ENCODE data around the gene UGT1A8. TPM values are rescaled to one million over a fixed set of nuclear protein-coding genes. Genes with fewer than 3 reads are reported as not detected.
"Not testable (repeated sequence)": the region's sequence is repeated elsewhere in the genome, so short reads cannot be mapped to it uniquely, and the experiment has no call there.

UGT1A8 gene
- total RNA-seq, 1 experiment from 2014 or later = not detected

DNA sequence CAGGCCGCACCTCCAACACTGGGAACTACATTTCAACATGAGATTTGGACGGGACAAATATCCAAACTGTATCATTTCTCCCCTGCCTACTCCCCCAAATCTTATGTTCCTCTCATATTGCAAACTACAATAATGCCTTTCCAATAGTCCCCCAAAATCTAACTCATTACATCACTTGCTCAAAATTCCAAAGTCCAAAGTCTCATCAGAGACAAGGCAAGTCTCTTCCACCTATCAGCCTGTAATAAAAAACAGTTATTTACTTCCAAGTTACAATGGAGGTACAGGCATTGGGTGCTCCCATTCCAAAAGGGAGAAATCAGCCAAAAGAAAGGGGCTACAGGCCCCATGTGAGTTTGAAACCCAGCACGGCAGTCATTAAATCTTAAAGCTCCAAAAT, 12.6 kb upstream of the UGT1A8 start:
- H3K27me3 ChIP-seq (ENCODE audit: control insufficient read depth, insufficient read depth, low read length) = no peaks in the 10 kb centered on the region
- DNase-seq = no peak
- H3K36me3 ChIP-seq (replicated peaks; ENCODE audit: control insufficient read depth, insufficient read depth, low read length) = no peaks in the 10 kb centered on the region
- H3K4me3 ChIP-seq (ENCODE audit: insufficient read depth, low read depth, low read length) = no peak overlapping the region

DNA sequence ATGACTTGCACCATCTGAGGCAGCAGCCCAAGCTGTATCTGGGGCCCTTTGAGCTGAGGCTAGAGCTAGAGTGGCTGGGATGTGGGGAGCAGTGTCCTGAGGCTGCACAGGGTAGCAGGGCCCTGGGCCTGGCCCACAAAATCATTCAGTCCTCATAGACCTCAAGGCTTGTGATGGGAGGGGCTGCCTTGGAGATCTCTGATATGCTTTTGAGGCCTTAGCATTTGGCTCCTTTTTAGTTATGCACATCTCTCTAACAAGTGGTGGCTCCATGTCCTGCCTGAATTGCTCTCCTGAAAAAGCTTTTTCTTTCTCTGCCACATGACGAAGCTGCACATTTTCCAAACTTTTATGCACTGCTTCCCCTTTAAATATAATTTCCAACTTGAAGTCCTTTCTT, 11.8 kb upstream of the UGT1A8 start:
- DNase-seq = no peak
- Histone ChIP-seq H3K36me3 (replicated peaks; ENCODE audit: control insufficient read depth, insufficient read depth, low read length) (no peaks in the 10 kb centered on the region), H3K4me3 (ENCODE audit: insufficient read depth, low read depth, low read length) (no peak overlapping the region), H3K27me3 (ENCODE audit: control insufficient read depth, insufficient read depth, low read length) (no peaks in the 10 kb centered on the region)

DNA sequence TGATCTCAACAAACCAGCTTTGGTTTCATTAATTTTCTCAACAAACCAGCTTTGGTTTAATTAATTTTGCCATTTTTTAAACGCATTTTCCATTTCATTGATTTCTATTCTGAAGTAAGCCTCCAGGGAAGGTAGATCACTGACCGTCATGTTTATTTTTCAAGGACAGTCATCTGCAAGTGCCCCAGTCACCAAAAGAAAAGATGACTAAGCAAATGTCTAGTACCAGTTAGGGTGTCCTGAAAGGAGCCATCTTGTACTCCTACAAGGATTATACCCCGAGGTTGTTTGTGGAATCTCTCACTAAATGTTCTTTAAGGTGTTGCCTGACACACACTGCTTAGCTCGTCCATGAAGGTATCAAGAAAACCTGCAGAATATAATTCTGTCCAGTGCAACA, 6.1 kb upstream of the UGT1A8 start:
- no peak for DNase-seq
- H3K4me3 ChIP-seq (ENCODE audit: insufficient read depth, low read depth, low read length) = no peak overlapping the region
- no peaks in the 10 kb centered on the region for H3K27me3 ChIP-seq (ENCODE audit: control insufficient read depth, insufficient read depth, low read length)
- H3K36me3 ChIP-seq (replicated peaks; ENCODE audit: control insufficient read depth, insufficient read depth, low read length) = no peaks in the 10 kb centered on the region

DNA sequence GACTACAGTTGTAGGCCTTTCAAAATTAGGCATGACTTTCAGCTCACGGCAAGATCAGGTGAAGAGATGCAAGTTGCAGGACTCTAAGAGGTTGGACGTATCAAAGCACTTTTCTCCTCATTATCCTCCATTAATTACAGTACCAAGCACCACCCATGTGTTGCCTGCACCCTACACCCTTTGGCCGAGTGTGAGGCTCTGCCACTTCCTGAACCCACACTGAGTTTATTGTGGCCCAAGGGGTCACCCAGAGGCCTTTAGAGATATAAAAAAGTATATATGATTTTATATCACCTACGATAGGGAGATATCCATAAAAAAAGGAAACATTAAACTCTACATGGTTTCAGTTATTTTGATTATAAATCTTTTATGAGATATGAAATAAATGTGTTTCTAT, 2.8 kb downstream of the UGT1A8 start:
- H3K36me3 ChIP-seq (replicated peaks; ENCODE audit: control insufficient read depth, insufficient read depth, low read length) = no peaks in the 10 kb centered on the region

DNA sequence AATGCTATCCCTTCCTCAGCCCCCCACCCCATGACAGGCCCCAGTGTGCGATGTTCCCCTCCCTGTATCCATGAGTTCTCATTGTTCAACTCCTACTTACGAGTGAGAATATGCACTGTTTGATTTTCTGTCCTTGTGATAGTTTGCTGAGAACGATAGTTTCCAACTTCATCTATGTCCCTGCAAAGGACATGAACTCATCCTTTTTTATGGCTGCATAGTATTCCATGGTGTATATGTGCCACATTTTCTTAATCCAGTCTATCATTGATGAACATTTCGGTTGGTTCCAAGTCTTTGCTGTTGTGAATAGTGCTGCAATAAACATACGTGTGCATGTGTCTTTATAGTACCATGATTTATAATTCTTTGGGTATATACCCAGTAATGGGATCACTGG, 4.4 kb downstream of the UGT1A8 start:
- not testable (repeated sequence) for DNase-seq

More for the DNA sequence above, 2.8 kb downstream of the UGT1A8 start:
- H3K4me3 ChIP-seq (ENCODE audit: insufficient read depth, low read depth, low read length) = no peak overlapping the region
- no peak for DNase-seq
- no peaks in the 10 kb centered on the region for H3K27me3 ChIP-seq (ENCODE audit: control insufficient read depth, insufficient read depth, low read length)

DNA sequence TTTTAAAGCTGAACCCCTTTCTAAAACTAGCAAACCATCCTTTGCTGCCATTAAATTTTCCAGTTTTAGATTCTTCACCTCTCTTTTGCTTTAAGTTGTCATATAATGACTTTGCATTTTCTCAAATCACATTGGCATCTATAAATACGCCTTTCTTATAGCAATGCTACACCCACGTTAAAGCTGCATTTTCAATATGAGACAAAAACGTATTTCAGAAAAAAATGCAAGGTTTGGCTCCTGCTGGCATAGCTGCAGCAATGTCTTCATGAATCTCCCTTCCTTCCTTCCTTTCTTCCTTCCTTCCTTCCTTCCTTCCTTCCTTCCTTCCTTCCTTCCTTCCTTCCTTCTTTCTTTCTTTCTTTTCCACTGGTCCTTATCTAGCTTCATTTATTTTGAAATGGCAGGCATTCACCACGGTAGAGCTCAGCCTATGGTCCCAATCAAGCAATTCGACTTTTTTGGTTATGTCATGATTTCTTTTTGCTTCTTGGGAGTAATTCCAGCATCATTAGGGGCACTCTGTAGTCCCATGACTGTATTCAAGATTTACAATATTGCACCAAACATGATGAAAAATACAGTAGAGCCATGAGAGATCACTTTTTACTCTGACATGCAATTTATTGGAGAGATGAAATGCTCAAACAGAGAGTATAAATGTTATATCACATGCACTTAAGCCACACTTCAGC, 10.0 kb downstream of the UGT1A8 start:
- H3K27me3 ChIP-seq (ENCODE audit: control insufficient read depth, insufficient read depth, low read length) = no peaks in the 10 kb centered on the region
- DNase-seq = no peak

More for the DNA sequence above, 4.4 kb downstream of the UGT1A8 start:
- H3K36me3 ChIP-seq (replicated peaks; ENCODE audit: control insufficient read depth, insufficient read depth, low read length); H3K4me3 ChIP-seq (ENCODE audit: insufficient read depth, low read depth, low read length); H3K27me3 ChIP-seq (ENCODE audit: control insufficient read depth, insufficient read depth, low read length): not testable (repeated sequence)

DNA sequence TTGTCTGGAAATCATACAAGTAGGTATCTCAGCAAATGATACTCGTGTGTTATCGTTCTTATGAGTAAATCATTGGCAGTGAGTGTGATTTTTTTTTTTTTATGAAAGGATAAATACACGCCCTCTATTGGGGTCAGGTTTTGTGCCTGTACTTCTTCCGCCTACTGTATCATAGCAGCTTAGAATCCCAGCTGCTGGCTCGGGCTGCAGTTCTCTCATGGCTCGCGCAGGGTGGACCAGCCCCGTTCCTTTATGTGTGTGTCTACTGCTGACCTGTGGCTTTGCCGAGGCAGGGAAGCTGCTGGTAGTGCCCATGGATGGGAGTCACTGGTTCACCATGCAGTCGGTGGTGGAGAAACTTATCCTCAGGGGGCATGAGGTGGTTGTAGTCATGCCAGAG, 18.9 kb downstream of the UGT1A8 start, which contains the start of gene UGT1A10:
UGT1A10 (plus strand) TSS at position 143 of the 400 bp plus-strand sequence; CDS start at position 218, 75 bp downstream.
- not testable (repeated sequence) for DNase-seq; H3K27me3 ChIP-seq (ENCODE audit: control insufficient read depth, insufficient read depth, low read length); H3K4me3 ChIP-seq (ENCODE audit: insufficient read depth, low read depth, low read length); H3K36me3 ChIP-seq (replicated peaks; ENCODE audit: control insufficient read depth, insufficient read depth, low read length)

More for the DNA sequence above, 10.0 kb downstream of the UGT1A8 start:
- Histone ChIP-seq H3K36me3 (replicated peaks; ENCODE audit: control insufficient read depth, insufficient read depth, low read length) (no peaks in the 10 kb centered on the region), H3K4me3 (ENCODE audit: insufficient read depth, low read depth, low read length) (no peak overlapping the region)

DNA sequence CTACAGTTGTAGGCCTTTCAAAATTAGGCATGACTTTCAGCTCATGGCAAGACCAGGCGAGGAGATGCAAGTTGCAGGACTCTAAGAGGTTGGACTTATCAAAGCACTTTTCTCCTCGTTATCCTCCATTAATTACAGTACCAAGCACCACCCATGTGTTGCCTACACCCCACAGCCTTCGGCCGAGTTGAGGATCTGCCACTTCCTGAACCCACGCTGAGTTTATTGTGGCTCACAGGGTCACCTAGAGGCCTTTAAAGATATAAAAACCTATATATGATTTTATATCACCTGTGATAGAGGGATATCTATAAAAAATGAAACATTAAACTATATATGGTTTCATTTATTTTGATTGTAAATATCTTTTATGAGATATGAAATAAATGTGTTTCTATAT, 21.4 kb downstream of the UGT1A8 start:
- DNase-seq = no peak
- Histone ChIP-seq H3K4me3 (ENCODE audit: insufficient read depth, low read depth, low read length) (no peak overlapping the region), H3K36me3 (replicated peaks; ENCODE audit: control insufficient read depth, insufficient read depth, low read length) (no peaks in the 10 kb centered on the region), H3K27me3 (ENCODE audit: control insufficient read depth, insufficient read depth, low read length) (no peaks in the 10 kb centered on the region)

DNA sequence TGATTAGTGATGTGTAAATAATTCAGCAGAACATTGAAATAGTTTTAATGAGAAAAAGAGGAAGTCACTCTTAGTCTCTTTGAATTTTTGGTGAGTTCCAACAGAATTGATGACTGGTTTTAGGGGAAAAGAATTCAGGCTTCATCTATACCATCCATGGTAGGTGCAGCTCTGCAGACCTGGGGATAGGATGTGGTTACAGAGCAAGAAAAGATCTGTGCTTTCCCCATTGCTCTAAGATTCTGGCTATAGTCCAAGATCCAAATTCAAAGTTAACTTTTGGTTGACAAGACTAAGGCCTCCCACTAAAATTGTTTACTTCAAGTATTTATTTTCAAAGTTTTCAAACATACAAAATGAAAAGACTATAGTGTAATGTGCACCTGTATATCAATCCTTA, 22.4 kb downstream of the UGT1A8 start:
- H3K27me3 ChIP-seq (ENCODE audit: control insufficient read depth, insufficient read depth, low read length) = no peaks in the 10 kb centered on the region
- no peak for DNase-seq
- H3K4me3 ChIP-seq (ENCODE audit: insufficient read depth, low read depth, low read length) = no peak overlapping the region
- H3K36me3 ChIP-seq (replicated peaks; ENCODE audit: control insufficient read depth, insufficient read depth, low read length) = no peaks in the 10 kb centered on the region

DNA sequence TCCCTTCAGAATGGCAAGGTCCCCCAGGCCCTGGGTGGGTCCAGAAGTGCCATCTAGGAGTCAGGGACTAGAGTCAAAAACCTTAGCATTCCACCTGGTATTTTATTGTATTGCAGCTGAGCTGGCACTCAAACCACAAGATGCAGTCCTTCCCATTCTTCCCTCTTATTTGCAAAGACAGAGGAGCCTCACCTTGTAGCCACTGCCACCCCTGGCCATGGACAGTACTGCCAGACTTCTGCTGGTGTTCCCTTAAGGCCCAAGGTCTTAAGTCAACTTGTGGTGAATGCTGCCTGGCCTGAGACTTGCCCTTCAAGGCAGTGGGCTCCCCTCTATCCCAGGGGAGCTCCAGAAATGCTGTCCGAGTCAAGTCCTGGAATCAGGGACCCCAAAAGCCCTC, 25.7 kb downstream of the UGT1A8 start:
- peak; percentile 13 for DNase-seq
- no peak overlapping the region for H3K4me3 ChIP-seq (ENCODE audit: insufficient read depth, low read depth, low read length)
- H3K36me3 ChIP-seq (replicated peaks; ENCODE audit: control insufficient read depth, insufficient read depth, low read length) = no peaks in the 10 kb centered on the region
- H3K27me3 ChIP-seq (ENCODE audit: control insufficient read depth, insufficient read depth, low read length) = no peaks in the 10 kb centered on the region

DNA sequence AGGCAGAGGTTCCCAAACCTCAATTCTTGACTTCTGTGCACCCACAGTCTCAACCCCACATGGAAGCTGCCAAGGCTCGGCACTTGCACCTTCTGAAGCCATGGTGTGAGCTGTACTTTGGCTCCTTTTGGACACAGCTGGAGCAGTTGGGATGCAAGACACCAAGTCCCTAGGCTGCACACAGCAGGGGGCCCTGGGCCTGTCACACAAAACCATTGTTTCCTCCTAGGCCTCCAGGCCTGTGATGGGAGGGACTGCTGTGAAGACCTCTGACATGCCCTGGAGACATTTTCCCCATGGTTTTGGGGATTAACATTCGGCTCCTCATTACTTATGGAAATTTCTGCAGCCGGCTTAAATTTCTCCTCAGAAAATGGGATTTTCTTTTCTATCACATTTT, 28.6 kb downstream of the UGT1A8 start:
- not testable (repeated sequence) for H3K36me3 ChIP-seq (replicated peaks; ENCODE audit: control insufficient read depth, insufficient read depth, low read length); H3K27me3 ChIP-seq (ENCODE audit: control insufficient read depth, insufficient read depth, low read length); DNase-seq; H3K4me3 ChIP-seq (ENCODE audit: insufficient read depth, low read depth, low read length)

DNA sequence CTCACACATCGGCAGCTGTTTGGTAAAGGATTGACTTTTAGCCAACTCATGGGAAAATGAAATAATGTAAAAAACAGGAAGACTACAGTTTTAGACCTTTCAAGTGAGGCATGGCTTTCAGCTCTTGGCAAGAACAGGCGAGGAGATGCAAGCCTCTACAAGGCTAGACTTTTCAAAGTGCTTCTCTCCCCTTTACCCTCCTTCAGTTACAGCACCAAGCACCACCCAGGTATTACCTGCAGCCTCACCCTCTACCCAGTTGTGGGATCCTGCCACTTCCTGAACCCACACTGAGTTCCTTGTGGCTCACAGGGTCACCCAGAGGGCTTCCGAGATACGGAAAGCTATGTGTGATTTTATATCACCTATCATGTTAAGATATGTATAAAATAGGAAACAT, 33.5 kb downstream of the UGT1A8 start:
- Histone ChIP-seq H3K27me3 (ENCODE audit: control insufficient read depth, insufficient read depth, low read length) (no peaks in the 10 kb centered on the region), H3K36me3 (replicated peaks; ENCODE audit: control insufficient read depth, insufficient read depth, low read length) (no peaks in the 10 kb centered on the region), H3K4me3 (ENCODE audit: insufficient read depth, low read depth, low read length) (no peak overlapping the region)
- DNase-seq = no peak

DNA sequence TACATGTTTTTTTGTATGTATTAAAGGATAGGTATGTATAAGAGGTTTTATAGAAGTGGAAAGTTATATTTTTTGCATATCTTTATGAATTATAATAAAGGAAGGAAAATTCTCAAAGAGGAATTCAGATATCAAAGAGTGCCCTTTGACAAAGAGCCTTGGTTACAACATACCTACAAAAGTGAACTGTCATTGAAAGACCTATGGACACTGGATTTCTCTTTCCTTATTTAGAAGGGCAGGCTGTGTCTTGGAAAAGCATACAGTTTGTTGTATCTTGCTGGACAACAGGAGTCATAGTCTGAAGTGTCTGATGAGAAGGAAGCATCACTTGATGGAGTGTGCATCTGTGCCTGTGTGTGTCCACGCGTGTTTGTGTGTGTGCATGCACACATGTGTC, 34.0 kb downstream of the UGT1A8 start:
- no peak overlapping the region for H3K4me3 ChIP-seq (ENCODE audit: insufficient read depth, low read depth, low read length)
- H3K36me3 ChIP-seq (replicated peaks; ENCODE audit: control insufficient read depth, insufficient read depth, low read length) = no peaks in the 10 kb centered on the region
- DNase-seq = no peak
- no peaks in the 10 kb centered on the region for H3K27me3 ChIP-seq (ENCODE audit: control insufficient read depth, insufficient read depth, low read length)

DNA sequence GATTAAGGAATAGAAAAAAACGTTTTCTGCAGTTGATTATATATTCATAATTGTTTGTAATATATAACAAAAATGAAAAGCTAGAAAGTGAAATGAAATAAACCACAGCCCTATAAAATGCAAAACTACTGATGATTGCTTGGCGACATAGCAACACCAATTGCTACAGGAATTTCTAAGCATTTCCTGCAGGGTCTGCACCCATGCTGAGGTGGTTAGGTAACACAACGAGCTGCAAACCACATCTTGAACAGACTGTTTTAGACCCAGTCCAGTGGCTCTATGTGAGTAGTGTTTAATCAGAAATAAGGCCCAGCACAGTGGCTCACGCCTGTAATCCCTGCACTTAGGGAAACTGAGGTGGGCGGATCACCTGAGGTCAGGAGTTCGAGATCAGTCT, 37.1 kb downstream of the UGT1A8 start:
- Histone ChIP-seq H3K4me3 (ENCODE audit: insufficient read depth, low read depth, low read length) (no peak overlapping the region), H3K36me3 (replicated peaks; ENCODE audit: control insufficient read depth, insufficient read depth, low read length) (no peaks in the 10 kb centered on the region), H3K27me3 (ENCODE audit: control insufficient read depth, insufficient read depth, low read length) (no peaks in the 10 kb centered on the region)
- DNase-seq = no peak

DNA sequence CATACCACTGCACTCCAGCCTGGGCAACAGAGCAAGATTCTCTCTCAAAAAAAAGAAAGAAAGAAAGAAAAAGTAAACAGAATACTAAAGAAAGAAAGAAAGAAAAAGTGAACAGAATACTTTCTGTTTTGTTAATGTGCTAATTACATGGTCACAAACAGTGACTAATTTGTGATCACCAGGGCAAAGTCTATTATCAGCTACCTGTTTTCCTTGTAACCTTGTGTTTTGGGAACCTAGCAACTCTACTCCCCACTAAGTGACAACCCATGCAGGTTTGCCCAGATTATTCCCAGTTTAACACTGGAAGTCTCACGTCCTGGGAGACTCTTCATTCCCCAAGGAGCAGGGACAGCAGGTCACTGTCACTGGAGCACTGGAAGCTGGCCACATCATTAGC, 37.6 kb downstream of the UGT1A8 start:
- no peaks in the 10 kb centered on the region for H3K36me3 ChIP-seq (replicated peaks; ENCODE audit: control insufficient read depth, insufficient read depth, low read length)
- DNase-seq = no peak
- no peaks in the 10 kb centered on the region for H3K27me3 ChIP-seq (ENCODE audit: control insufficient read depth, insufficient read depth, low read length)
- no peak overlapping the region for H3K4me3 ChIP-seq (ENCODE audit: insufficient read depth, low read depth, low read length)

DNA sequence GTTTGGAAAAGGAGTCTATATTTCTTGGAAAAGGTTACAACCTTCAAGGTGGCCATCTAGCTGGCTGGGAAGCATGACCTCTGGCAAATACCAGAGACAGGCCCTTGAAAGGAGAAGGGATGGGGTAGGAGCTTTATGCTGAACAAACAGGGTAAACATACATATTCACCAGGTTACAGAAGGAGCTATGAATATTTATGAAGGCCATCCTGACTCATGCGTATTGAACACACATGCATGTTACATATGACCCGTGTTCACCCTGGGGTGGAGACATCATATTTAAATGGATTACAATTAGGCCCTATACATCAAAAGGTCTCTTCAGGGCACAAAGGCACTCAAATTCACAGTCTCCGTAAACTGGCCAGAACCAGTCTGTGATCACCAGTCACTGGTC, 38.5 kb downstream of the UGT1A8 start:
- not testable (repeated sequence) for DNase-seq; H3K27me3 ChIP-seq (ENCODE audit: control insufficient read depth, insufficient read depth, low read length); H3K4me3 ChIP-seq (ENCODE audit: insufficient read depth, low read depth, low read length); H3K36me3 ChIP-seq (replicated peaks; ENCODE audit: control insufficient read depth, insufficient read depth, low read length)
